Parathyroid adenoma (tissue), 2 donors: ENCODE results near the gene CD44.

ENCODE experiments used
- H2AFZ ChIP-seq: fragments of 300-600 bp; sonication (generic); one replicate; pipeline ENCODE4 v1.7.0; 2017; ENCODE audit warnings: antibody characterized with exemption, mild to moderate bottlenecking
- H3K27ac ChIP-seq: fragments of 300-600 bp; sonication (generic); one replicate; pipeline ENCODE4 v1.7.0; 2017
- H3K27me3 ChIP-seq: fragments of 300-600 bp; sonication (generic); one replicate; pipeline ENCODE4 v1.7.0; 2017; ENCODE audit warnings: low read length; ENCODE audit not compliant: control insufficient read depth, insufficient read depth
- H3K36me3 ChIP-seq: fragments of 300-600 bp; sonication (generic); one replicate; pipeline ENCODE4 v1.7.0; 2017; ENCODE audit warnings: low read length; ENCODE audit not compliant: control insufficient read depth, insufficient read depth
- H3K4me1 ChIP-seq: fragments of 300-600 bp; sonication (generic); one replicate; pipeline ENCODE4 v1.7.0; 2017; ENCODE audit warnings: control low read depth
- H3K4me2 ChIP-seq: fragments of 300-600 bp; sonication (generic); one replicate; pipeline ENCODE4 v1.7.0; 2017; ENCODE audit warnings: low read length
- H3K4me3 ChIP-seq: fragments of 300-600 bp; sonication (generic); one replicate; pipeline ENCODE4 v1.7.0; 2017; ENCODE audit warnings: low read depth, low read length
- H3K79me2 ChIP-seq: fragments of 300-600 bp; sonication (generic); one replicate; pipeline ENCODE4 v1.7.0; 2017; ENCODE audit warnings: control low read depth
- H3K9ac ChIP-seq: fragments of 300-600 bp; sonication (generic); one replicate; pipeline ENCODE4 v1.7.0; 2017; ENCODE audit warnings: mild to moderate bottlenecking
- H3K9me3 ChIP-seq: fragments of 300-600 bp; sonication (generic); one replicate; pipeline ENCODE4 v1.7.0; 2017; ENCODE audit warnings: low read length; ENCODE audit not compliant: control insufficient read depth
- CTCF ChIP-seq: fragments of 300-600 bp; sonication (generic); IDR thresholded peaks from one replicate; pipeline ENCODE4 v1.7.0; 2017; ENCODE audit warnings: antibody characterized with exemption, mild to moderate bottlenecking
- donor health status: primary hyperparathyroidism.

CD44 gene

GRCh38 chr11:35214226-35214770 is 75.3 kb downstream of the CD44 start:
- no peaks in the 10 kb centered on the region for H3K79me2 ChIP-seq
- no peak overlapping the region for H3K27ac ChIP-seq
- peaks cover 9% of the 10 kb centered on the region for H3K4me1 ChIP-seq
- no peak overlapping the region for H3K9ac ChIP-seq
- no peak overlapping the region for H3K4me3 ChIP-seq
- H2AFZ ChIP-seq = no peak overlapping the region
- no peaks in the 10 kb centered on the region for H3K9me3 ChIP-seq
- no peaks in the 10 kb centered on the region for H3K36me3 ChIP-seq
- no peak for TF ChIP-seq CTCF
- no peaks in the 10 kb centered on the region for H3K27me3 ChIP-seq
- no peak overlapping the region for H3K4me2 ChIP-seq

GRCh38 chr11:35214792-35215193 is 75.8 kb downstream of the CD44 start:
- no peaks in the 10 kb centered on the region for H3K79me2 ChIP-seq
- peaks cover 9% of the 10 kb centered on the region for H3K4me1 ChIP-seq
- no peak overlapping the region for H3K4me2 ChIP-seq
- no peaks in the 10 kb centered on the region for H3K9me3 ChIP-seq
- H3K36me3 ChIP-seq = no peaks in the 10 kb centered on the region
- H3K27me3 ChIP-seq = no peaks in the 10 kb centered on the region
- no peak overlapping the region for H3K27ac ChIP-seq
- no peak overlapping the region for H2AFZ ChIP-seq
- H3K4me3 ChIP-seq = no peak overlapping the region
- H3K9ac ChIP-seq = no peak overlapping the region
- TF ChIP-seq CTCF = no peak

GRCh38 chr11:35215945-35216344 is 77.0 kb downstream of the CD44 start:
- no peak overlapping the region for H3K4me3 ChIP-seq
- no peak overlapping the region for H2AFZ ChIP-seq
- no peak for TF ChIP-seq CTCF
- no peak overlapping the region for H3K9ac ChIP-seq
- H3K27me3 ChIP-seq = no peaks in the 10 kb centered on the region
- no peak overlapping the region for H3K4me2 ChIP-seq
- no peaks in the 10 kb centered on the region for H3K36me3 ChIP-seq
- peak overlapping the region; percentile 7 for H3K27ac ChIP-seq
- peaks cover 9% of the 10 kb centered on the region for H3K4me1 ChIP-seq
- no peaks in the 10 kb centered on the region for H3K79me2 ChIP-seq
- no peaks in the 10 kb centered on the region for H3K9me3 ChIP-seq

GRCh38 chr11:35216962-35217678 is 78.1 kb downstream of the CD44 start:
- TF ChIP-seq CTCF = no peak
- Histone ChIP-seq H3K36me3 (no peaks in the 10 kb centered on the region), H3K27ac (peak overlapping the region; percentile 51), H3K9ac (no peak overlapping the region), H3K4me1 (peaks cover 9% of the 10 kb centered on the region), H2AFZ (no peak overlapping the region), H3K4me3 (no peak overlapping the region), H3K79me2 (no peaks in the 10 kb centered on the region), H3K4me2 (no peak overlapping the region), H3K27me3 (no peaks in the 10 kb centered on the region), H3K9me3 (no peaks in the 10 kb centered on the region)

GRCh38 chr11:35218956-35219355 is 80.0 kb downstream of the CD44 start:
- H3K4me2 ChIP-seq = no peak overlapping the region
- H3K4me3 ChIP-seq = no peak overlapping the region
- H3K27me3 ChIP-seq = no peaks in the 10 kb centered on the region
- no peak for TF ChIP-seq CTCF
- H3K27ac ChIP-seq = no peak overlapping the region
- H3K79me2 ChIP-seq = no peaks in the 10 kb centered on the region
- H3K4me1 ChIP-seq = peaks cover 9% of the 10 kb centered on the region
- H3K9ac ChIP-seq = no peak overlapping the region
- no peak overlapping the region for H2AFZ ChIP-seq
- H3K9me3 ChIP-seq = no peaks in the 10 kb centered on the region
- H3K36me3 ChIP-seq = no peaks in the 10 kb centered on the region
